Uterus (tissue), 2 donors: ENCODE data around the gene ACCS.

Experiments used
- CTCF ChIP-seq, 4 experiments: fragments of 200-600 bp in 2 of 4; fragments of 450-650 bp in 2 of 4; sonication (generic) in 2 of 4; IDR thresholded peaks; one replicate each; pipeline ENCODE4 v1.5.1; 2016 to 2019; ENCODE audit warnings: antibody characterized with exemption in 4 of 4, mild to moderate bottlenecking in 2 of 4, moderate library complexity in 1 of 4
- POLR2A ChIP-seq, 2 donors: fragments of 450-650 bp; IDR thresholded peaks; one replicate each; pipeline ENCODE4 v1.6.1; 2016; ENCODE audit warnings: antibody characterized with exemption in 2 of 2, mild to moderate bottlenecking in 1 of 2, moderate library complexity in 1 of 2

GRCh38 chr11:44017443-44018126 is 48.5 kb upstream of the ACCS start:
- TF ChIP-seq CTCF (IDR thresholded peaks at IDR 0.05) (no peak), POLR2A (IDR thresholded peaks at IDR 0.05) (no peak)
